LNCAP (cell line): Measurements from ENCODE around the gene TBC1D17.

Experiments
- CTCF ChIP-seq: fragments of 450-650 bp; IDR thresholded peaks from 2 replicates; pipeline ENCODE4 v1.5.1; 2017; ENCODE audit warnings: mild to moderate bottlenecking

Gene TBC1D17

GRCh38 chr19:49840736-49841249 lies 36.7 kb upstream of the TBC1D17 start:
- no peak for TF ChIP-seq CTCF

GRCh38 chr19:49843265-49843664 lies 34.2 kb upstream of the TBC1D17 start:
- no peak for TF ChIP-seq CTCF

- no peak for TF ChIP-seq CTCF
Observed at GRCh38 chr19:49844138-49845095, 33.1 kb upstream of the TBC1D17 start.

DNA sequence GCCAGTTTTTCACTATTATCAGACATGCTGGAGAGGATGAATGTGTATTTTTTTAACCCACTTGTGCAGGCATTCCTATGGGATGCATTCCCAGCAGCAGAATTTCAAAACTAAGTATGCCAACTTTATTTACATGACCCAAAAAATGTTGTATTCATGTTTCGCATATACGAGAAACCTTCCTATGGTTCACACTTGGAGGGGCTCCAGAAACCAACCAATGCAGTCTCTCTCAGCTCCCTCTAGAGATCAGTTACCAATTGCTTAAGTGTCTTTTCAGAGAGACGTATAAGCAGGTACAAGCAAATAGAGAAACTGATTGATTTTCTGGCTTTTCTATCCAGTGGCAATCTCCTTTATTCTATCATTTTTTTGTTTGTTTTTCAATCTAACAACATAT lies 32.1 kb upstream of the TBC1D17 start:
- no peak for TF ChIP-seq CTCF

GRCh38 chr19:49846408-49846807 lies 31.1 kb upstream of the TBC1D17 start:
- no peak for TF ChIP-seq CTCF

DNA sequence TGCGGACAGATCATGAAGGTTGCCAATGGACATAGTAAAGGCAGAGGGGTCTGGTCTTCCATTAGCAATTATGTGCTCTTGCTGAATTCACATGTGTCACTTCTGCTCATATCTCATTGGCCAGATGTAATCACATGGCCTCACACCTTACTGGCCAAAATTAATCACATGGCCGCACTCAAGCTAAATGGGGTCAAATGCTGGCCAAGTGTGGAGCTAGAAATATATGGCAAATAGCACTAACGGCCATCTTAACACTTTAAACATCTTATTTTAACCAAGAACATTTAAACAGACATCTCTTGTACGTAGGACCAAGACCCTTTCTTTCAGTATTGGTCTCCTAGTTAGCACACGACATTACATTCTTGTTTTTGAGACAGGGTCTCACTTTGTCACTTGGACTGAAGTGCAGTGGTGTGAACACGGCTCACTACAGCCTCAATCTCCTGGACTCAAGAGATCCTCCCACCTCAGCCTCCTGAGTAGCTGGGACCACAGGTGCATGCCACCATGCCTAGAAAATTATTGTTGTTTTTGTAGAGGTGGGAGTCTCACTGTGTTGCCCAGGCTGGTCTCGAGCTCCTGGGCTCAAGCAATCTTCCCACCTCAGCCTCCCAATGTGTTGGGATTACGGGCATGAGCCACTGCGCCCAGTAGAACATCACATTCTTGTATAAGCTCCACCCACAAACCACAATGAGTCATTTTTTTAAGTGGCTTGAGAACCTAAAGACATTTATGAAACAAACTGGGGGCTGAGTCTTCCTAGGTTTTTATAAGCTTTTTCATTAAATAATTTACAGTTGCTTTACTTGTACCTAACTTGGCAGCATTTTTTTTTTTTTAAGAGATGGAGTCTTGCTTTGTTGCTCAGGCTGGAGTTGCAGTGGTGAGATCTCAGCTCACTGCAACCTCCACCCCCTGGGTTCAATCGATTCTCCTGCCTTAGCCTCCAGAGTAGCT lies 29.5 kb upstream of the TBC1D17 start:
- TF ChIP-seq CTCF: no peak

GRCh38 chr19:49848938-49849337 lies 28.6 kb upstream of the TBC1D17 start:
- TF ChIP-seq CTCF: no peak
